ENCODE results near the gene UNC80. TPM values are rescaled to one million over a fixed set of nuclear protein-coding genes. Genes with fewer than 3 reads are reported as not detected.
A peak's percentile ranks its signal among the peaks of the same experiment; 100 is the strongest.

Gene UNC80
- total and polyA plus RNA-seq, 2 of the 13 experiments (the other 11 are each of a cell fraction or from before 2014, with no cell fraction given): not detected

DNA sequence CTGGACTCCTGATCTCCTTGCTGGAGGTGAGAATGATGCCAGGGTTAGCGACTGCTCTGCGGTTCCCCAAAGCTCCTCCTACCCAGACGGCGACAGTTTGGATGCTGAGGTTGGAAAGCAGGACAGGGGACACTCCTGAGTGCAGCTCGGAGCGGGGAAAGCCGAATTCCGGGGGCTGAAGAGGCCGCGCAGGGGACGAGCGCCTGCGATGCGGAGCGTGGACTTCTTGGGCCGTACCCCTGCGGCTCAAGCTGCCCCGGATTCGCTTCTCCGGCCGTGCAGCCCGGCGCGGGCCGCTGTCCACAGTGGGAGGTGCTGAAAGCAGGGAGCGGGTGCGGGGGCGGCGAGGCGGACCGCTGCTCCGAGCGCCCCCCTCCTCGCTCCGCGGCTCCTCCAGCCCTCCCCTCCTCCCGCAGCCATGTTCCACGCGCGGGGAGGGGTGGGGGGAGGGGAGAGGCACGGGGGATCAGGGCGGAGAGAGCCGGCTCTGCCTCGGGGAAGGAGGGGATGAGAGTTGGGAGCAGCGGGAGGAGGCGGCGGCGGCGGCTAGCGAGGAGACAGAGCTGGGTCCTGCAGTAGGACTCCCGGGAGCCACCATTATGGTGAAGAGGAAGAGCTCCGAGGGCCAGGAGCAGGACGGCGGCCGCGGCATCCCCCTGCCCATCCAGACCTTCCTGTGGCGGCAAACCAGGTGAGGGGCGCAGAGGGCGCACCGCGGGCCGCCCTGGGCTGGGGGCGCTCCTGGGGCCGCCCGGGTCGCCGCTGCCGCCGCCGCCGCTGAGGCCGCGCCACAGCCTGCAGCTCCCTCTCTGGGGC, at the start of gene UNC80 (continued):
- TF ChIP-seq, protein P1, sequence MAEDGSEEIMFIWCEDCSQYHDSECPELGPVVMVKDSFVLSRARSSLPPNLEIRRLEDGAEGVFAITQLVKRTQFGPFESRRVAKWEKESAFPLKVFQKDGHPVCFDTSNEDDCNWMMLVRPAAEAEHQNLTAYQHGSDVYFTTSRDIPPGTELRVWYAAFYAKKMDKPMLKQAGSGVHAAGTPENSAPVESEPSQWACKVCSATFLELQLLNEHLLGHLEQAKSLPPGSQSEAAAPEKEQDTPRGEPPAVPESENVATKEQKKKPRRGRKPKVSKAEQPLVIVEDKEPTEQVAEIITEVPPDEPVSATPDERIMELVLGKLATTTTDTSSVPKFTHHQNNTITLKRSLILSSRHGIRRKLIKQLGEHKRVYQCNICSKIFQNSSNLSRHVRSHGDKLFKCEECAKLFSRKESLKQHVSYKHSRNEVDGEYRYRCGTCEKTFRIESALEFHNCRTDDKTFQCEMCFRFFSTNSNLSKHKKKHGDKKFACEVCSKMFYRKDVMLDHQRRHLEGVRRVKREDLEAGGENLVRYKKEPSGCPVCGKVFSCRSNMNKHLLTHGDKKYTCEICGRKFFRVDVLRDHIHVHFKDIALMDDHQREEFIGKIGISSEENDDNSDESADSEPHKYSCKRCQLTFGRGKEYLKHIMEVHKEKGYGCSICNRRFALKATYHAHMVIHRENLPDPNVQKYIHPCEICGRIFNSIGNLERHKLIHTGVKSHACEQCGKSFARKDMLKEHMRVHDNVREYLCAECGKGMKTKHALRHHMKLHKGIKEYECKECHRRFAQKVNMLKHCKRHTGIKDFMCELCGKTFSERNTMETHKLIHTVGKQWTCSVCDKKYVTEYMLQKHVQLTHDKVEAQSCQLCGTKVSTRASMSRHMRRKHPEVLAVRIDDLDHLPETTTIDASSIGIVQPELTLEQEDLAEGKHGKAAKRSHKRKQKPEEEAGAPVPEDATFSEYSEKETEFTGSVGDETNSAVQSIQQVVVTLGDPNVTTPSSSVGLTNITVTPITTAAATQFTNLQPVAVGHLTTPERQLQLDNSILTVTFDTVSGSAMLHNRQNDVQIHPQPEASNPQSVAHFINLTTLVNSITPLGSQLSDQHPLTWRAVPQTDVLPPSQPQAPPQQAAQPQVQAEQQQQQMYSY (CRISPR knock-in tag; IDR thresholded peaks at IDR 0.05): peak; percentile 70; the same call in 1 of the 2 replicates
- TF ChIP-seq PHF20 (CRISPR knock-in tag; IDR thresholded peaks at IDR 0.05) (peak; percentile 62), ZNF547 (CRISPR knock-in tag; IDR thresholded peaks at IDR 0.05) (peak; percentile 94), SALL2 (CRISPR knock-in tag; IDR thresholded peaks at IDR 0.05) (peak; percentile 88), ZNF720 (CRISPR knock-in tag; IDR thresholded peaks at IDR 0.05) (peak; percentile 68; the same call in 1 of the 2 replicates), RBM22 (optimal IDR thresholded peaks at IDR 0.05; ENCODE audit: low read length) (no peak), MEIS1 (CRISPR knock-in tag; IDR thresholded peaks at IDR 0.05; ENCODE audit: borderline replicate concordance) (peak; percentile 91), KDM6A (CRISPR knock-in tag; IDR thresholded peaks at IDR 0.05; ENCODE audit: low read depth) (0 out of 2 replicates have a peak, but pooled peaks have one; percentile 36), ZNF253 (CRISPR knock-in tag; IDR thresholded peaks at IDR 0.05; ENCODE audit: borderline replicate concordance) (peak; percentile 94; the same call in 1 of the 2 replicates), SOX13 (IDR thresholded peaks at IDR 0.05) (no peak), SOX13 (CRISPR knock-in tag; conservative IDR thresholded peaks at IDR 0.05 in 1 of 2, IDR thresholded peaks at IDR 0.05 in 1 of 2) (peak in 1 of 2 experiments; percentile 77; a peak in 2 of 4 replicates), ZNF549 (CRISPR knock-in tag; IDR thresholded peaks at IDR 0.05) (no peak), POLR2AphosphoS5 (IDR thresholded peaks at IDR 0.05; ENCODE audit: low read depth, low read length) (no peak), KLF11 (CRISPR knock-in tag; IDR thresholded peaks at IDR 0.05) (peak; percentile 98)
- TF ChIP-seq, protein P2, sequence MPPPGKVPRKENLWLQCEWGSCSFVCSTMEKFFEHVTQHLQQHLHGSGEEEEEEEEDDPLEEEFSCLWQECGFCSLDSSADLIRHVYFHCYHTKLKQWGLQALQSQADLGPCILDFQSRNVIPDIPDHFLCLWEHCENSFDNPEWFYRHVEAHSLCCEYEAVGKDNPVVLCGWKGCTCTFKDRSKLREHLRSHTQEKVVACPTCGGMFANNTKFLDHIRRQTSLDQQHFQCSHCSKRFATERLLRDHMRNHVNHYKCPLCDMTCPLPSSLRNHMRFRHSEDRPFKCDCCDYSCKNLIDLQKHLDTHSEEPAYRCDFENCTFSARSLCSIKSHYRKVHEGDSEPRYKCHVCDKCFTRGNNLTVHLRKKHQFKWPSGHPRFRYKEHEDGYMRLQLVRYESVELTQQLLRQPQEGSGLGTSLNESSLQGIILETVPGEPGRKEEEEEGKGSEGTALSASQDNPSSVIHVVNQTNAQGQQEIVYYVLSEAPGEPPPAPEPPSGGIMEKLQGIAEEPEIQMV (CRISPR knock-in tag; IDR thresholded peaks at IDR 0.05; ENCODE audit: low read depth): peak; percentile 83; the same call in 1 of the 2 replicates
- TF ChIP-seq, protein P3, sequence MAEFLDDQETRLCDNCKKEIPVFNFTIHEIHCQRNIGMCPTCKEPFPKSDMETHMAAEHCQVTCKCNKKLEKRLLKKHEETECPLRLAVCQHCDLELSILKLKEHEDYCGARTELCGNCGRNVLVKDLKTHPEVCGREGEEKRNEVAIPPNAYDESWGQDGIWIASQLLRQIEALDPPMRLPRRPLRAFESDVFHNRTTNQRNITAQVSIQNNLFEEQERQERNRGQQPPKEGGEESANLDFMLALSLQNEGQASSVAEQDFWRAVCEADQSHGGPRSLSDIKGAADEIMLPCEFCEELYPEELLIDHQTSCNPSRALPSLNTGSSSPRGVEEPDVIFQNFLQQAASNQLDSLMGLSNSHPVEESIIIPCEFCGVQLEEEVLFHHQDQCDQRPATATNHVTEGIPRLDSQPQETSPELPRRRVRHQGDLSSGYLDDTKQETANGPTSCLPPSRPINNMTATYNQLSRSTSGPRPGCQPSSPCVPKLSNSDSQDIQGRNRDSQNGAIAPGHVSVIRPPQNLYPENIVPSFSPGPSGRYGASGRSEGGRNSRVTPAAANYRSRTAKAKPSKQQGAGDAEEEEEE (CRISPR knock-in tag; IDR thresholded peaks at IDR 0.05; ENCODE audit: borderline replicate concordance): no peak
- TF ChIP-seq, protein P4, sequence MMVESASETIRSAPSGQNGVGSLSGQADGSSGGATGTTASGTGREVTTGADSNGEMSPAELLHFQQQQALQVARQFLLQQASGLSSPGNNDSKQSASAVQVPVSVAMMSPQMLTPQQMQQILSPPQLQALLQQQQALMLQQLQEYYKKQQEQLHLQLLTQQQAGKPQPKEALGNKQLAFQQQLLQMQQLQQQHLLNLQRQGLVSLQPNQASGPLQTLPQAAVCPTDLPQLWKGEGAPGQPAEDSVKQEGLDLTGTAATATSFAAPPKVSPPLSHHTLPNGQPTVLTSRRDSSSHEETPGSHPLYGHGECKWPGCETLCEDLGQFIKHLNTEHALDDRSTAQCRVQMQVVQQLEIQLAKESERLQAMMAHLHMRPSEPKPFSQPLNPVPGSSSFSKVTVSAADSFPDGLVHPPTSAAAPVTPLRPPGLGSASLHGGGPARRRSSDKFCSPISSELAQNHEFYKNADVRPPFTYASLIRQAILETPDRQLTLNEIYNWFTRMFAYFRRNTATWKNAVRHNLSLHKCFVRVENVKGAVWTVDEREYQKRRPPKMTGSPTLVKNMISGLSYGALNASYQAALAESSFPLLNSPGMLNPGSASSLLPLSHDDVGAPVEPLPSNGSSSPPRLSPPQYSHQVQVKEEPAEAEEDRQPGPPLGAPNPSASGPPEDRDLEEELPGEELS (CRISPR knock-in tag; IDR thresholded peaks at IDR 0.05): peak; percentile 56; the same call in 1 of the 2 replicates
- TF ChIP-seq, protein P5, sequence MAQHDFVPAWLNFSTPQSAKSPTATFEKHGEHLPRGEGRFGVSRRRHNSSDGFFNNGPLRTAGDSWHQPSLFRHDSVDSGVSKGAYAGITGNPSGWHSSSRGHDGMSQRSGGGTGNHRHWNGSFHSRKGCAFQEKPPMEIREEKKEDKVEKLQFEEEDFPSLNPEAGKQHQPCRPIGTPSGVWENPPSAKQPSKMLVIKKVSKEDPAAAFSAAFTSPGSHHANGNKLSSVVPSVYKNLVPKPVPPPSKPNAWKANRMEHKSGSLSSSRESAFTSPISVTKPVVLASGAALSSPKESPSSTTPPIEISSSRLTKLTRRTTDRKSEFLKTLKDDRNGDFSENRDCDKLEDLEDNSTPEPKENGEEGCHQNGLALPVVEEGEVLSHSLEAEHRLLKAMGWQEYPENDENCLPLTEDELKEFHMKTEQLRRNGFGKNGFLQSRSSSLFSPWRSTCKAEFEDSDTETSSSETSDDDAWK (CRISPR knock-in tag; IDR thresholded peaks at IDR 0.05): no peak
